ENCODE results near the gene GPX2.

Gene GPX2

DNA sequence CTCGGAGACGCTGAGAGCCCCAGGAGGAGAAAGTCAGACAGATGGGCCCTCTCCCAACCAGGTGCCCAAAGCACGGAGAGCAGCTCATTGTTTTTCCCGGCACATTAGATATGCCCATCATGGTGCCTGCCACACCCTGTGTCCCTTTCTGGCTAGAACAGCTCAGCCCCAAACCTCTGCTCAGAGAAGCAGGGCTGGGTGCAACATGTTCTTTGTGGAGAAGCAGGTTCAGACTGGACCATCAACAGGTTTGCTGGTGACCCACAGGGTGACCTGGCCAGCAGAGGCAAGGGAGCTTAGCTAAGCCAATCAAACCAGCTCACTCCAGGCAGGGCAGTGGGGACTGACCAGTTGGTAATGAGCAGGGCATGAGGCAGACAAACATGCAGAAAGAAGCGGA, 16.2 kb upstream of the GPX2 start:
- no peak for DNase-seq

DNA sequence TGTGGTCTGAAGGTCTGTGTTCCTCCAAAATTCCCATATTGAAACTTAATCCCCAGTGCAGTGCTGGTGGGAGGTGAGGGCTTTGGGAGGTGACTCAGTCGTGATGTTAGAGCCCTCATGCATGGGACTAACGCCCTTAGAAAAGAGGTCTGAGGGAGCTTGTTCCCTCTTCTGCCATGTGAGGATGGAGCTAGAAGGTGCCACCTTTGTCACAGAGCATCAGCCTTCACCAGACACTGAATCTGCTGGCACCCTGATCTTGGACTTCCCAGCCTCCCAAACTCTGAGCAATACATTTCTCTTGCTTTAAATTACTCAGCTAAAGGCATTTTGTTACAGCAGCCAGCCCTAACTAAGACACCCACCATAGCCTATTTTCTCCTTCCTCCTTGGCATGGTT, 15.7 kb upstream of the GPX2 start:
- DNase-seq, result no peak

- DNase-seq, result no peak
These were observed 14.3 kb upstream of the GPX2 start for GRCh38 chr14:64956697-64957406.

DNA sequence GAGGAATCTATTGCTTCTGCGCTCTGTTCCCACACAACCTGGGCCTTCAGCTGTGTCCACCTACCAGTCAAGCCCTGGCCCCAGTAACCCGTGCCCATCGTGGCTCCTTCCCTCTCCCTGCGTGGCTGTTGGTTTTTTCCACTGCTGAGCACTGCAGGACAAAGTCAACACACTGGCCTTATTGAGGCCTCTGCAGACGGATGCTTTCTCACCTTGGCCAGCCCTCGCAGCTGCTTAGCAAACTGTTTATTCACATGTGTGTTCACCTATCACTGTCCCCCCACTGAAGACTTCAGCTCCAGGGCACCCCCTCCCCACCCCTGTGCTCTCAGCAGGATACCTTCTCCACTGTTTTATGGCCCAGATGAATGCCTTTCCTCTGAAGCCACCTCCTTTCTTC, 12.8 kb upstream of the GPX2 start:
- DNase-seq, result no peak

DNA sequence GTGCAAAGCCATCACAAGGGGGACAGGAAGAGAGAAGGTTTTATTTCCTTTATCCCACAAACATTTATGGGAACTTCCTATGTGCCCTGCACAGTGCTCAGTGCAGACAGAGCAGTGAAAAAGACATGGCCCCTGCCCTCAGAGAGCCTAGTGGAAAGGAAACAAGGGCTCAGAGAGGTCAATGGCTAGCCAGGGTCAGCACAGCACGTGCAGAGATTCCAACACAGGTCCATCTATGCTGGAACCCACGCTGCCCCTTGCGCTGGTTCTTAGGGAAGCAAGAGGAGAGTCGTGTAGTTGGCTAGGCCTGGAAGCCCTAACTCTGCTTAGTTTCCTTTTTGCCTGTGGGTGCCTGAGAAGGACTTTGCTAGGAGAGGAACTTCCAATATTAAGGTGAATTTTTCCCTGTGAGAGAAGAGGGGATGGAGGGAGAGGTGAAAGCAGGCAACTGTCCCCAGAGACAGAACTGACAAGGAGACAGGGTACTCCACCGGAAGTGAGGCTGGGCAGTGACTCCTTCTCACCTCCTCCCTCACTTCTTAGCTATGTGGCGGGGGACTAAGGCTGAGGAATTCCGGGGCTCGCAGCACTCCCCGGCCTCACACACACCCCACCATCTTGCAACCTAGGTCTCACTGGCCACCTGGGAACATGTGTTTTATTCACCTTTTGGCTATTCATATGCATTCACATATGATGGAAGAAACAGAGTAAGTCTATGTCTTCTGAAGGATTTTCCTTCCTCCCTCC, 12.1 kb upstream of the GPX2 start:
- DNase-seq, result no peak

DNA sequence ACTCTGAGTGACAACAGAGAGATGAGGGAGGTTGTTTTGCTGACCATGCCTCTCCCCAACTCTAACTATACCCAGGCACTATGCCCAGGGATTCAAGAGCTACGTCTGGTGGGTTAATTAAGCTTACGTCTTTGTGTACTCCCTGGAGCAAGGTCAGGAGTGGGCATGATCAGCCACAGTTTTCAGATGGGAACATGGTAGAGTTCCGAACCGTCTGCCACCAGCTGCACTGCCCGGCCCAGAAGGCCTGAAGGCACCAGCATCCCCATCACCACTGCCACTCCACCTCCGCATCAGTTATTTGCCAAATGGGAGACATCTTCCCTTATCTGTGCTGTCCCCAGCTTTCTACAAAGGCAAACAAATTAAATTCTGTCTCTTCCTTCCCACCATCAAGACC, 11.1 kb upstream of the GPX2 start:
- no peak for DNase-seq

GRCh38 chr14:64953310-64953654, 10.7 kb upstream of the GPX2 start:
- no peak for DNase-seq

DNA sequence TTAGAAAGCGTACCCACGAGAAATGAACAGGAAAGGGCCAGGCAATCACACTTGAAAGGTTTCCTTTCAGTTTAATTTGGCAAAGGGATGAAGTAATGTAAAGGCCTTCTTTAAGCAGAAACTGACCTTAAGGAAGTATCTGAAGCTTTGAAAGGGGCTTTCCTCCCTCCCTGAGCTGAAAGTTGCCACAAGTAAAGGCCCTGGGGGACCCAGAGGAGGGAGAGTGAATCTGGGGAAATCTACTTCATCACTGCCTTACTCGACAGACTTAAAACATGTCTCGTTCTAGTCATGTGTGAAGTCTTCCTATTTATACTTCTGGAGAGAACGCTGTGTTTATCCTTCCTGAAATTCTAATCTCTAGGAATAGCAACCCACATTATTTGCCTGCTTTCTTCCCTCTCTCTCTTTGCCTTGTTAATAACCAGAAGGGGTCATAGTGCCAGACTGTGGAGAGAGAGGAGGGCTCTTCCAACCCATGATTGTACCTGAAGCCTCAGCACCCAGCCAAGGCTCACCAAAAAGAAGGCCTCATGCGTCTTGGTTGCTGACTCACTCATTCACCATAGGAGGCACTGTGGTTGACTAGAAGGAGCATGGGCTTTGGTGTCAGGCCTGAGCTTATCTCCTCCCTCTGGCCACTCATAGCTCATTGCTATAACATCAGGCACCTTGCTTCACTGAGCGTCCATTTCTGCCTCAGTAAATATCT, 10.2 kb upstream of the GPX2 start:
- DNase-seq, result no peak

GRCh38 chr14:64951724-64952123, 9.2 kb upstream of the GPX2 start:
- DNase-seq, result no peak

GRCh38 chr14:64951291-64951690, 8.7 kb upstream of the GPX2 start:
- no peak for DNase-seq

DNA sequence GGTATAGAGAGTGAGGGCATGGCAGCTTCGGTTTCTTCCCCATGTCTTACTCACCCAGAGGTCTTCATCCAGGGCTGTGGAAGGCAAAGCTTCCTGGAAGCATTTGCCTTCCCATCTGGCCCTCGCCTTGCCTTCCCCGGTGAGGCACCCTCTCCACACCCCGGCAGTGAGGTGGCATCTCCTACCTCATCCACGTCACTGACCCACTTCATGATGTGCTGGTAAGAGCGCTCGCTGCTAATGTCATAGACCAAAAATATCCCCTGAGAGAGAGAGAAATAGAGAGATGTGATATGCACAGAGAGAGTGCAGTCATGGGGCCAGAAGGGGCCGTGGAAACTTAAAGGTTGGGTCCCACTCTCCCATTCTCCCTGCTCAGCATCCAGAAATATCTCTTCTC, 8.3 kb upstream of the GPX2 start:
- DNase-seq, result no peak

DNA sequence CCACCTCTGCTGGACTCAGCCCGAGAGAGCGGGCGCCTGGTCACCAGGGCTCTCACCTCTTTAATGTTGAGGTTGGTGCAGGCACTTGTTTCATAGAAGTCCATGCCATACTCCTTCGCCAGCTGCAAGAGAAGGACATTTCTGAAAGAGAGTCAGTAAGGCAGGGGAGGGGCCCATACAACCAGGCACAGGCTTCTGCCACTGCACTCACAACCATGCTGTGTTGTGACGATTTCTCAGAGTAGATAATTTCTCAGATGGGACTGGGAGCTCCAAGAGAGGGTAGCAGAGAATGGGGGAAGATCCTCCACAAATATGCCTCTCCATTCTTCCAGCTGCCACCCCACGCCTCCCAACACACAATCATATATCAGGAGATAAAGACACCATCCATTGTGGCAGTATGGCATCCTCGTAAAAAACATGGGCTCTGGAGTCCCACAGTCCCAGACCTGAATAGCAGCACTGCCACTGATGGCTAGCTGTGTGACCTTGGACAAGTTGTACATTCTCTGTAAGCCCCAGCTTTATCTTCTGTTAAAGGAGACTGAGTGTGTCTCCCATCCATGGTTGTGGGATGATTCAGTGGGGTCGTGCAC, 6.2 kb upstream of the GPX2 start:
- no peak for DNase-seq

DNA sequence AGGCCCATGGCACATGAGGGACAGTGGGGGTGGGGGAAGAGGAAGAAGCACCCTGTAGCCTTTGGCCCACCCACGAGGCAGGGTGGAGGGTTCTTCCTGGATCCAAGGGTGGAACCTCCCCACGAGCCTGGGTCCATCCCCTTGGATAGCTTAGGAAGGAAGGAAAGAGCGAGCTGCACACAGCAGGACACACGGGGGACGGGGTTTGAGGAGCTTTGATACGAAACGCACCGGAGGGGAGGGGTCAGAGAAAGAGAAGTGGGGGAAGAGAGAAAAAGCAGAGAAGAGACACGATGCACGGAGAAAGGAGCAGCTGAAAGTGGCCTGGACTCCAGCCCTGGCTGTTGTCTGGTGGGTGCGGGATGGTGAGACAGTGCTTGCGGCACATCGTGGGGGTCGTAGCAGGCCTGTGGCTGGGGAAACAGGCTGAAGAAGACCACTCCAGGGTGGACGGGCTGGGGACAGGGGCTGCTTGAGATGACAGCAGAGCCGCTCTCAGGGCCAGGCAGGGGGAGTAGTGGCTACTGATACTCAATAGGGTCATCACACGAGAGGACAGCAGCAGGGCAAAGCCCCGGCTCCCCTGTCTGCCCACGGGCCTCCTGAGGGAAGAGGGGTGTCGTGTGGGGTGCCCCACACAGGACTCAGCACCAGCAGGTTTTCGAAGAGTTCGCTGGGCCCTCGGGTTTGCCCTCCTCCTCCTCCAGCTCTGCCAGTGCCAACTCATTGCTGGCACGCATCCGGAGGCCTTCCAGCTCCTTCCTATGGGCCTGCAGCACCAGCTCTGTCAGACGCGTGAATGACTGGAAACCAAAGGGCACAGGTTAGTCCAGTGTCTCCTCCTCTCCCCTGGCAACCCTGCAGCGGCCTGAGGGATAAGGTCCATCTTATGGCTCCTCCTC, 5.4 kb upstream of the GPX2 start:
- no peak for DNase-seq

DNA sequence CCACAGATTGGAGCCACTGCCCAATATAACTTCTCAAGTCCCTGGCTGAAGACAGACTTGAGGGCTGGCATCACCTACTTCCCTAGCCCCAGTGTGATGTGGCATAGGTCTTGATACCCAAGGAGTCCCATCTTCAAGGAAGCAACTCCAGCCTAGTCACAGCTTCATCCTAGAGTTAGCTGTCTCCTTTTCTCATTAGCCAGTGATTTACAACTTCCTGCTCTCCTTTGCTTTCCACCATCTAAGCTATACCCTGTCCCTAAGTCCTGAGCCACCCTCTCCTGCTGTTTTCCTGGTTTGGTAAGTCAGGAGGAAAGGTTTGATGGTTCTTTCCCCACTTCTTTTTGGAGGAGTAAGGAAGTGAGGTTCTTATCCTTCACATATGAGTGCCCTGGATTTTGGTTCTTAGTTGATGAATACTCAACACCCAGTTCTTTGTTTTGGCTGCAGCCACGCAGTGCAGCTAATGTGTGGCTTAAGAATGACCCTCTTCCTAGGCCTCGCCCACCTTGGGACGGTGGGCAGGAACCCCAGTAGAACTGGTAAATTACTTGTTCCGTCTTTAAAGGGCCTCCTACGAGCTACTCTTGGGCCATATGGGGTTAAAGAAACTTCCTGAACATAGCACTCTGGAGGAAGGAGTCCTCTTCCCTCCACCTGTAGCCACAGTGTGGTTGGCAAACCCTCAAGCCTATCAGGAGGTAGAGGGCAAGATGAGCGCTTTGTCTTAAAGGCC, 3.9 kb upstream of the GPX2 start:
- DNase-seq, result no peak

DNA sequence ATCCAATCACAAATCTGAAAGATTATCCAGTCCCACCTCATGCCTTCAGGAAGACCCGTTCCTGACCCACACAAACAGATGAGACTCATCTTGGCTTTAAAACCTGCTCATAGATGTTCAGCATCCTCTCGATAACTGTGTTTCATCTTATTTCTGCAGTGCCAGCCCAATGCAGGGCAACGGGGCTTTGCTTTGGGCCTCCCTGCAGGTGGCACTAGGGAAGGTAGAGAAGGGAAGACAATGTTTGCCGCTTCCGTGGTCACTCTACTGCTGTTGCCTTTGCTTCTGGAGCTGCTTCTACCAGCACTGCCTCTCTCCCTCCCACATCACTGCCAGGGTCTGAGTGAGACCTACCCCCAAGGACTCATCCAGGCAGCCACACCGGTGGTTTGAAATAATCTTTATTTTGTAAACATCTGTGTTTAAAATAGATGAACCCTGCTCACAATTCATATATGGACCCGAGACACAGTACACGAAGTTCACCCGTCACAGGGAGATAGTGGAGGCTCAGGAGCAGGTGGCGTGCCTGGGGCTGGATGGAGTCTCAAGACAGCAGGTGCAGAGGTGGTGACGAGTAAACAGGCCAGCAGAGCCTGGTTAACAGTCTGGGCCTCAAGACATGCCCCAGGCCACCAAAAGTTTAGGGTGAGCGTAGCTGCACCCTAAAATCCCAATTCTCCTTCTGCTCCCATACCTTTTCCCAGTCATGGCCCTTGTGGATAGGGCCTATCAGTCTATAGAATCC, 3.1 kb upstream of the GPX2 start:
- DNase-seq, result no peak

- no peak for DNase-seq
These were observed 2.3 kb upstream of the GPX2 start for GRCh38 chr14:64944861-64945260.

GRCh38 chr14:64944041-64944440, 1.5 kb upstream of the GPX2 start:
- DNase-seq, result no peak

- no peak for DNase-seq
These were observed 1.0 kb upstream of the GPX2 start for GRCh38 chr14:64943556-64943955.

GRCh38 chr14:64940336-64940910, 2.1 kb downstream of the GPX2 start:
- DNase-seq, result no peak

DNA sequence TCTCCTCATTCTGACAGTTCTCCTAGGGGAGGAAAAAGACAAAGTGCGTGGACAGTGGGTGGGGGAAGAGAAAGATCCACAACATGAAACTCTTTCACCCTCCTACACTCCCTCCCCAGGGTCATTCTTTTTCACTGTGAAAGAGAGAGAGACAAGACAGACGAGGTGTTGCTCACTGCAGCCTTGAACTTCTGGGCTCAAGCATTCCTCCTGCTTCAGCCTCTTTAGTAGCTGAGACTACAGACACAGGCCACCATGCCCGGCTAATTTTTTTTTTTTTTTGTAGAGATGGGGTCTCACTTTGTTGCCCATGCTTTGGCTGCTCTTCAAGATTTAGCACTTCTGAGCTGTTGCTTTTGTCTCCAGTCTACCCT, 2.7 kb downstream of the GPX2 start:
- no peak for DNase-seq

All from stimulated activated CD4-positive, alpha-beta T cell treated with anti-CD3 and anti-CD28 coated beads, Interleukin-2, amount 100 ng/mL, for 48 hours (primary cell).